Measurements from ENCODE around the gene FOXL3.
"Not testable (repeated sequence)": the region's sequence is repeated elsewhere in the genome, so short reads cannot be mapped to it uniquely, and the experiment has no call there.

Gene FOXL3

GRCh38 chr7:329691-330281, 39.8 kb downstream of the FOXL3 start:
- Histone ChIP-seq H3K36me3 (ENCODE audit: control insufficient read depth, insufficient read depth, low read length) (no peaks in the 10 kb centered on the region), H3K27me3 (ENCODE audit: control insufficient read depth, insufficient read depth, low read length) (no peaks in the 10 kb centered on the region; the same call in 1 of the 2 replicates), H3K9ac (ENCODE audit: low read depth, low read length) (no peak overlapping the region), H3K4me3 (ENCODE audit: low read depth, low read length) (no peak overlapping the region), H3K27ac (ENCODE audit: low read depth, low read length) (no peak overlapping the region), H3K4me1 (ENCODE audit: control insufficient read depth, insufficient read depth, low read length) (no peaks in the 10 kb centered on the region), H3K9me3 (ENCODE audit: control insufficient read depth, insufficient read depth, low read length) (no peaks in the 10 kb centered on the region)

DNA sequence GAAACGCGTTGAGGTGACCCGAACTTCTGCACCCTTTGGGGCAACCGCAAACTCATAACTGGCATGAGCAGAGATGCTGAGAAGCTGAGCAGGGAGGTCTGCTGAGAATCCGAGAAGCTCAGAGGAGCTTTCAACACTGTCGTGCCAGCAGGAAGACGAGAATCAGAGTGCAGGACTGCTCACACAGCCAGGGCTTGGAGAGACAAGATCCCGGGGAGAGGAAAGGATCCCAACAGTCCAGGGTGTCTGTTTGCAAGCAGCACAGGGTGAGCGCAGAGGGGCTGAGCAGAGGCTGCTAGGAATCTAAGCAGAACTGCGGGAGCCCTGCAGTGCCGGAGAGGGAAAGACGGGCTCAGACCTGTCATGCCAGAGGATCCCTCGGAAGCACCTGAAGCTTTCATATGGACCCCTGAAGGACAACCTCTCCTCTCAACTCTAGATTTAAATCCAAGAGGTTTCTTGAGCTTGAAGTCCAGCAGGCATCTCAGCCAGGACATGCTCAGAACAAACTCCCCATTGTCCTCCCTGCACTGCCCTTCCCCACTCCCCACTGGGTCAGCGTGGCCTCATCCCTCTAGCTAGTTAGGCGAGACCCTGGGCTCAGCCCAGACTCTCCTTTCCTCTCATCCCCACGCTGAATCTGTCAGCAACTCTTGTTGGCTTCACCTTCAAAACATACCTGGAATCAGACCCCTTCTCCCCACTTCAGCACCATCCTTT, 40.7 kb downstream of the FOXL3 start:
- H3K27me3 ChIP-seq (ENCODE audit: control insufficient read depth, insufficient read depth, low read length), result no peaks in the 10 kb centered on the region; the same call in 1 of the 2 replicates
- H3K9ac ChIP-seq (ENCODE audit: low read depth, low read length), result no peak overlapping the region
- no peak overlapping the region for H3K4me3 ChIP-seq (ENCODE audit: low read depth, low read length)
- H3K4me1 ChIP-seq (ENCODE audit: control insufficient read depth, insufficient read depth, low read length), result no peaks in the 10 kb centered on the region
- H3K36me3 ChIP-seq (ENCODE audit: control insufficient read depth, insufficient read depth, low read length), result no peaks in the 10 kb centered on the region
- no peak overlapping the region for H3K27ac ChIP-seq (ENCODE audit: low read depth, low read length)
- H3K9me3 ChIP-seq (ENCODE audit: control insufficient read depth, insufficient read depth, low read length), result no peaks in the 10 kb centered on the region

DNA sequence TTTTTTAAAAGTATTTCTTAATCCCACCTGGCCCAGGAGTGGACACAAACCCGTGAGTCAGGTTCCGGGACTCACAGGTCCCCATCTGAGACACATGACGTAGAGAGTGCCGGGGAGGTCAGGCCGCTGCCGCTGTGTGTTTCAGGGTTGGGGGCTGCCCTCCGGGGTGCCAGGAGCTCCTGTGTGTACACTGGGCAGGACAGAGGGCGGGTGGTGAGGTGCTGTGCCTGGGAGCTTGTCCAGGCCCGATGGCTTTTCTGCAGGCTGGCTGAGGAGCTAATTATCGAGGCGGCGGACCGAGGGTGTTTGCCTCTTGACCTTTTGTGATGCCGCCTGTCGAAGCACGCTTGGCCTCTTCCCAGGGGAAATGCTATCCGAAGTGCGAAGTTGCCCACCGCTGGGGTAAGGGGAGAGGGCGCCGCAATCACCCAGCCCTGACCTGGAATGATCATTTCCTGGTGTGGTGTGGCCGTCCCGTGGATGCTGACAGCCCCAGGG, 42.1 kb downstream of the FOXL3 start:
- H3K4me3 ChIP-seq (ENCODE audit: low read depth, low read length), result no peak overlapping the region
- H3K9me3 ChIP-seq (ENCODE audit: control insufficient read depth, insufficient read depth, low read length), result no peaks in the 10 kb centered on the region
- H3K36me3 ChIP-seq (ENCODE audit: control insufficient read depth, insufficient read depth, low read length), result no peaks in the 10 kb centered on the region
- no peak overlapping the region for H3K9ac ChIP-seq (ENCODE audit: low read depth, low read length)
- H3K27me3 ChIP-seq (ENCODE audit: control insufficient read depth, insufficient read depth, low read length), result no peaks in the 10 kb centered on the region; the same call in 1 of the 2 replicates
- no peak overlapping the region for H3K27ac ChIP-seq (ENCODE audit: low read depth, low read length)
- H3K4me1 ChIP-seq (ENCODE audit: control insufficient read depth, insufficient read depth, low read length), result no peaks in the 10 kb centered on the region

DNA sequence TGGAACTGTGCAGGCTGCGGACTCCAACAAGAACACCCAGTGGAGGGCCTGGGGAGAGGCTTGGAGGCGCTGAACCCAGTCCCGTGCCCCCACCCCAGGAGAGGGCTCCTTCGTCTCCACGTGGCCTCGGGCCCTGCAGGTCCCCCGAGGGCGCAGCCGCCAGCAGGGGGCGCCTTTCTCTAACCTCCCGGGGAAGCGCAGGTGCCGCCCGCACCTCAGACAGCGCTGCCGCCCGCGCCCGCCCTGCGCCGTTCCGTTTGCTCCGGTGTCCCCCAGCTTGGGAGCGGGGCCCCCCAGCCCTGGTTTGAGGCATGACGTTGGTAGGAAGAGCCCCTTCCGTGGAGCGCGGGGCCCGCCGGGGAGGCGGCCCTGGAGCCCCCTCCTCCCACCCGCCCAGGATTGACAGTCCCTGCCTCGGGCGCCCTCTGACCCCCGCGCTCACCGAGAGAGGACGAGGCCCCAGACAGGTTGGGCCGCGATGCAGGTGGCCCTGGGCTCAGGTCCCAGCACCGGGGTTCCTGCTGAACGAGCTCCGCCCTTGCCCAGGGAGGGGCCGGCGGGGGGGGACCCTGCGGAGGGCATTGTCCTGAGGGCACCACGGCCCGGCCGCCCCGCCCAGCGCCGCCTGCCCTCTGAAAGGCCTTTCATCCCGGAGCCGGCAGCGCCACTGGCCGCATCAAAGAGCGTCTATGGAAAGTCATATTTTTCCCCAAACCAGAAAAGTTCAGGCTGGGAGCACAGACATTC, 42.8 kb downstream of the FOXL3 start:
- Histone ChIP-seq H3K4me1 (ENCODE audit: control insufficient read depth, insufficient read depth, low read length) (no peaks in the 10 kb centered on the region), H3K36me3 (ENCODE audit: control insufficient read depth, insufficient read depth, low read length) (no peaks in the 10 kb centered on the region), H3K4me3 (ENCODE audit: low read depth, low read length) (peak overlapping the region; percentile 45), H3K9ac (ENCODE audit: low read depth, low read length) (no peak overlapping the region), H3K27me3 (ENCODE audit: control insufficient read depth, insufficient read depth, low read length) (no peaks in the 10 kb centered on the region; the same call in 1 of the 2 replicates), H3K9me3 (ENCODE audit: control insufficient read depth, insufficient read depth, low read length) (no peaks in the 10 kb centered on the region), H3K27ac (ENCODE audit: low read depth, low read length) (no peak overlapping the region)

DNA sequence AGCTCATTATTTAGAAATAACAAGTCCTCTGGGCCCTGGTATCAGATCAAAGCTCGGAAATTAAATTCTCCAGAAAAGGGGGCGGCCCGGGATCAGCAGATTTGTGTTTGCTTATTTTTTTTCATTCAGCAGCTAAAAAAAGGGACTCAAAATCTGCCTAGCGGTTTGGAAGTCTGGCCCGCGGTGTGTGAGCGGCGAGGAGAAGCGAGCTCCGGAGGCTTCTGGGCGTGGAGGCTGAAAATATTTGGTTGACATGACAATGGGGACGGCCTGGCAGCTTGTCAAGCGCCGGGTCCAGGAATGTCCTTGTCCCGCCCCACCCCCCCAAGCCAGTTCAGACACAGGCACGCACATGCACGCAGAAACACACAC, 43.4 kb downstream of the FOXL3 start:
- H3K4me3 ChIP-seq (ENCODE audit: low read depth, low read length), result peak overlapping the region; percentile 45; the same call in 1 of the 2 replicates
- no peak overlapping the region for H3K27ac ChIP-seq (ENCODE audit: low read depth, low read length)
- H3K9me3 ChIP-seq (ENCODE audit: control insufficient read depth, insufficient read depth, low read length), result no peaks in the 10 kb centered on the region
- no peak overlapping the region for H3K9ac ChIP-seq (ENCODE audit: low read depth, low read length)
- H3K27me3 ChIP-seq (ENCODE audit: control insufficient read depth, insufficient read depth, low read length), result no peaks in the 10 kb centered on the region; the same call in 1 of the 2 replicates
- no peaks in the 10 kb centered on the region for H3K36me3 ChIP-seq (ENCODE audit: control insufficient read depth, insufficient read depth, low read length)
- no peaks in the 10 kb centered on the region for H3K4me1 ChIP-seq (ENCODE audit: control insufficient read depth, insufficient read depth, low read length)

DNA sequence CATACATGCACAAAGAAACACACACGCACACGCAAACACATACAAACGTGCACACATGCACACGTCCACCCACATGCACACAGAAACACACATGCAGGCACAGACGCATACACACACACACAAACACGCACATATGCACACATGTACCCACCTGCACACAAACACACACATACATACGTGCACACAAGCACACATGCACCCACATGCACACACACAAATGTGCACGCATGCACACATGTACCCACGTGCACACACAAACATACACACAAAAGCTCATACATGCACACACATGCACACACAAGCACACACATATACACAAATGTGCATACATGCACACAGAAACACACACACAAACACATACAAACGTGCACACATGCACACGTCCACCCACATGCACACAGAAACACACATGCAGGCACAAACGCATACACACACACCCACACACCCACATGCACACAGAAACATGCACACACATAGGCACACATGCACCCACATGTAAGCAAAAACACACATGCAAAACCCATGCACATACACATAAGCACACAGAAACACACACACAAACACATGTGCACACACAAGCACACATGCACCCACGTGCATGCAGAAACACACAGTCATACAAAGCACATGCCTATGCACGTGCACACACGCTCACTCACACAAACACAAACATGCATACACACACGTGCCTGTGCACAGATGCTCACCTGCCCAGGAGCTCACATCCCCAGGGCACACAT, 44.8 kb downstream of the FOXL3 start:
- Histone ChIP-seq H3K9ac (ENCODE audit: low read depth, low read length) (no peak overlapping the region), H3K36me3 (ENCODE audit: control insufficient read depth, insufficient read depth, low read length) (no peaks in the 10 kb centered on the region), H3K9me3 (ENCODE audit: control insufficient read depth, insufficient read depth, low read length) (no peaks in the 10 kb centered on the region), H3K27ac (ENCODE audit: low read depth, low read length) (no peak overlapping the region), H3K4me3 (ENCODE audit: low read depth, low read length) (no peak overlapping the region), H3K27me3 (ENCODE audit: control insufficient read depth, insufficient read depth, low read length) (no peaks in the 10 kb centered on the region; the same call in 1 of the 2 replicates), H3K4me1 (ENCODE audit: control insufficient read depth, insufficient read depth, low read length) (no peaks in the 10 kb centered on the region)

GRCh38 chr7:335358-336148, 45.6 kb downstream of the FOXL3 start:
- no peak overlapping the region for H3K27ac ChIP-seq (ENCODE audit: low read depth, low read length)
- no peaks in the 10 kb centered on the region for H3K36me3 ChIP-seq (ENCODE audit: control insufficient read depth, insufficient read depth, low read length)
- no peak overlapping the region for H3K4me3 ChIP-seq (ENCODE audit: low read depth, low read length)
- H3K9ac ChIP-seq (ENCODE audit: low read depth, low read length), result no peak overlapping the region
- no peaks in the 10 kb centered on the region for H3K4me1 ChIP-seq (ENCODE audit: control insufficient read depth, insufficient read depth, low read length)
- no peaks in the 10 kb centered on the region; the same call in 1 of the 2 replicates for H3K27me3 ChIP-seq (ENCODE audit: control insufficient read depth, insufficient read depth, low read length)
- no peaks in the 10 kb centered on the region for H3K9me3 ChIP-seq (ENCODE audit: control insufficient read depth, insufficient read depth, low read length)

DNA sequence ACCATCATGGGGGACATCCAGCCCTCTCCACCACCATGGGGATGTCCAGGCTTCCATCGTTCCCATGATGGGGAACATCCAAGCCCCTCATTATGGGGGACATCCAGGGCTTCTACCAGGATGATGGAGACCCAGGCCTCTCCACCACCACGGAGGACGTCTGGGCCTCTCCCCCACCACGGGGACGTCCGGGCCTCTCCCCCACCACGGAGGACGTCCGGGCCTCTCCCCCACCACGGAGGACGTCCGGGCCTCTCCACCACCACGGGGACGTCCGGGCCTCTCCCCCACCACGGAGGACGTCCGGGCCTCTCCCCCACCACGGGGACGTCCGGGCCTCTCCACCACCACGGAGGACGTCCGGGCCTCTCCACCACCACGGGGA, 46.2 kb downstream of the FOXL3 start:
- H3K27ac ChIP-seq (ENCODE audit: low read depth, low read length); H3K36me3 ChIP-seq (ENCODE audit: control insufficient read depth, insufficient read depth, low read length); H3K4me1 ChIP-seq (ENCODE audit: control insufficient read depth, insufficient read depth, low read length); H3K9ac ChIP-seq (ENCODE audit: low read depth, low read length); H3K9me3 ChIP-seq (ENCODE audit: control insufficient read depth, insufficient read depth, low read length); H3K27me3 ChIP-seq (ENCODE audit: control insufficient read depth, insufficient read depth, low read length); H3K4me3 ChIP-seq (ENCODE audit: low read depth, low read length): not testable (repeated sequence)

DNA sequence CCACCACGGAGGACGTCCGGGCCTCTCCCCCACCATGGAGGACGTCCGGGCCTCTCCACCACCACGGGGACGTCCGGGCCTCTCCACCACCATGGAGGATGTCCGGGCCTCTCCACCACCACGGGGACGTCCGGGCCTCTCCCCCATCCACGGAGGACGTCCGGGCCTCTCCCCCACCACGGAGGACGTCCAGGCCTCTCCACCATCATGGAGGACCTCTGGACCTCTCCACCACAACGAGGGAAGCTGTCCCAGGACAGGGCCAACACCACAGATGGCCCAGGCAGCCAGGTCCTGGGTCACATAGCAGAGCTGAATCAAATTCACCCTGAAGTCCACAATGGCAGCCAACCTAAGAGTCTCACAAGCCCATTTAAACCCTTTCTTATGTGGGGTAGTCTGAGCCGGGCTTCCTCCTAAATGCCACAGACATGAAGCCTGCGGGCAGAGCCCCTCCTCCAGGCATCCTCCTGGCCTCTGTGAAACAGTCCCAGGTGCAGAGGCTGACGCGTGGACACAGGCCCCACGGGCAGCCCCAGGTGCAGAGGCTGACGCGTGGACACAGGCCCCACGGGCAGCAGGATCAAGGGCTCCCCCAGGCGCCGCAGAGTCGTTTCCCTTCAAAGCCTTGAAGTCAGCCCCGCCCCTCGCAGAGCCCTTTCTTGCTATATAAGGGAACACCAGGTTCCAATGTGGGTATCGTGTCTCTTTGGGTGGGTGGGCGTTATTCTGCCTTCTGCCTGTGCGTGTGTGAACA, 47.0 kb downstream of the FOXL3 start:
- Histone ChIP-seq H3K9ac (ENCODE audit: low read depth, low read length) (no peak overlapping the region), H3K36me3 (ENCODE audit: control insufficient read depth, insufficient read depth, low read length) (no peaks in the 10 kb centered on the region), H3K27ac (ENCODE audit: low read depth, low read length) (no peak overlapping the region), H3K9me3 (ENCODE audit: control insufficient read depth, insufficient read depth, low read length) (no peaks in the 10 kb centered on the region), H3K4me1 (ENCODE audit: control insufficient read depth, insufficient read depth, low read length) (no peaks in the 10 kb centered on the region), H3K4me3 (ENCODE audit: low read depth, low read length) (no peak overlapping the region), H3K27me3 (ENCODE audit: control insufficient read depth, insufficient read depth, low read length) (no peaks in the 10 kb centered on the region)

DNA sequence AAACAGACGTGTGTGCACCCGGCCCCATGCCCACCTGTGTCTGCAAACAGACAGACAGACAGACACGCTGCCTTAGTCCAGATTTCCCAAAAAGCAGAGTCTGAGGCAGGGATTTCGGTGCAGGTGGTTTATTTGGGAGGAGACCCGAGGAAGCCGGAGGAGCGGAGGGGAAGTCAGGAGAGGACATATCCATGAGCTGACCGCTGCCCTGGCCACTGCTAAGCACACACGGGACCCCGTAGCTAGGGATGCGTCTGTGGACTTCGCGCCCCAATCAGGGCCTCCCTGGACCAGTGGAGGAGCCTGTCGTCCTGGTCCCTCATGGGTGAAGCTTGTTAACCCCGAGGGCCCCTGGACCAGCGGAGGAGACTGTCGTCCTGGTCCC, 47.6 kb downstream of the FOXL3 start:
- Histone ChIP-seq H3K9ac (ENCODE audit: low read depth, low read length) (no peak overlapping the region), H3K4me3 (ENCODE audit: low read depth, low read length) (no peak overlapping the region), H3K27ac (ENCODE audit: low read depth, low read length) (no peak overlapping the region), H3K9me3 (ENCODE audit: control insufficient read depth, insufficient read depth, low read length) (no peaks in the 10 kb centered on the region), H3K27me3 (ENCODE audit: control insufficient read depth, insufficient read depth, low read length) (no peaks in the 10 kb centered on the region), H3K4me1 (ENCODE audit: control insufficient read depth, insufficient read depth, low read length) (no peaks in the 10 kb centered on the region), H3K36me3 (ENCODE audit: control insufficient read depth, insufficient read depth, low read length) (no peaks in the 10 kb centered on the region)
